Spinal cord (tissue), 10 donors: ENCODE results near the gene MYPN. TPM values are rescaled to one million over a fixed set of nuclear protein-coding genes. Genes with fewer than 3 reads are reported as not detected.

Experiments
- DNase-seq, 6 donors: peaks; one replicate each; pipeline versions ENCODE4 v3.0.0 to v3.0.0-alpha.2; 2013 to 2015; ENCODE audit warnings: low spot score in 6 of 6, low read depth in 4 of 6
- H3K27ac ChIP-seq: one replicate; pipeline ENCODE4 v1.5.1; 2013; ENCODE audit warnings: low read depth, low read length, control low read depth
- H3K27me3 ChIP-seq: one replicate; pipeline ENCODE4 v1.6.1; 2013; ENCODE audit warnings: low read length; ENCODE audit not compliant: control insufficient read depth, insufficient read depth
- H3K36me3 ChIP-seq: one replicate; pipeline ENCODE4 v1.6.1; 2013; ENCODE audit warnings: low read length; ENCODE audit not compliant: control insufficient read depth, insufficient read depth
- H3K4me1 ChIP-seq: one replicate; pipeline ENCODE4 v1.6.1; 2013; ENCODE audit warnings: low read length; ENCODE audit not compliant: control insufficient read depth, insufficient read depth
- H3K4me3 ChIP-seq: one replicate; pipeline ENCODE4 v1.5.1; 2013; ENCODE audit warnings: low read depth, low read length, control low read depth
- H3K9me3 ChIP-seq: one replicate; pipeline ENCODE4 v1.6.1; 2013; ENCODE audit warnings: low read length; ENCODE audit not compliant: control insufficient read depth, insufficient read depth
- WGBS: methylation state at CpG from one replicate; pipeline ENCODE4 v1.1.5; 2013; ENCODE audit warnings: missing lambda C conversion rate; ENCODE audit not compliant: insufficient coverage; 5-methylcytosine and 5-hydroxymethylcytosine counted together
- polyA plus RNA-seq, 2 donors: library from polyadenylated mRNA; unstranded; fragments of 120-200 nt; gene quantifications; one replicate each; pipeline ENCODE4 v1.2.1, GENCODE V29; 2013; ENCODE audit not compliant: insufficient read length in 2 of 2
- total RNA-seq, 2 donors: library from RNA; depleted of rRNA in 1 of 2; stranded (reverse); fragments of 120-200 nt in 1 of 2; fragments of >200 nt in 1 of 2; gene quantifications; one replicate each; pipeline versions ENCODE4 v1.2.3 to v1.2.4, GENCODE V29; 2013 to 2014
- donor health status: healthy.

MYPN gene
- total and polyA plus RNA-seq, 4 donors: 0.06 to 0.23 (median 0.10) TPM; not detected in 1

GRCh38 chr10:68105820-68106219 is 3.5 kb upstream of the MYPN start:
- Histone ChIP-seq H3K36me3 (no peaks in the 10 kb centered on the region), H3K4me3 (no peak overlapping the region), H3K4me1 (no peaks in the 10 kb centered on the region), H3K27ac (no peak overlapping the region), H3K9me3 (no peaks in the 10 kb centered on the region), H3K27me3 (no peaks in the 10 kb centered on the region)
- no CpG with 5 or more reads among the region's 3 CpGs for WGBS
- no peak for DNase-seq

- Histone ChIP-seq H3K9me3 (no peaks in the 10 kb centered on the region), H3K4me1 (no peaks in the 10 kb centered on the region), H3K36me3 (no peaks in the 10 kb centered on the region), H3K27me3 (no peaks in the 10 kb centered on the region), H3K4me3 (no peak overlapping the region), H3K27ac (no peak overlapping the region)
- DNase-seq: no peak
- WGBS: 50% methylated on average over 2 of the region's 3 CpGs
Observed at GRCh38 chr10:68106656-68107055, 2.6 kb upstream of the MYPN start.

GRCh38 chr10:68107651-68108050 is 1.6 kb upstream of the MYPN start:
- WGBS: no CpG with 5 or more reads among the region's 1 CpG
- Histone ChIP-seq H3K27ac (no peak overlapping the region), H3K27me3 (no peaks in the 10 kb centered on the region), H3K36me3 (no peaks in the 10 kb centered on the region), H3K4me3 (no peak overlapping the region), H3K9me3 (no peaks in the 10 kb centered on the region), H3K4me1 (no peaks in the 10 kb centered on the region)
- DNase-seq: no peak

- H3K4me3 ChIP-seq: no peak overlapping the region
- no peaks in the 10 kb centered on the region for H3K27me3 ChIP-seq
- no peaks in the 10 kb centered on the region for H3K4me1 ChIP-seq
- no peaks in the 10 kb centered on the region for H3K36me3 ChIP-seq
- no CpG with 5 or more reads among the region's 3 CpGs for WGBS
- H3K9me3 ChIP-seq: no peaks in the 10 kb centered on the region
- no peak overlapping the region for H3K27ac ChIP-seq
- DNase-seq: no peak
Observed at GRCh38 chr10:68108051-68108450, 1.2 kb upstream of the MYPN start.

GRCh38 chr10:68108653-68109052 is 635 bp upstream of the MYPN start:
- H3K27ac ChIP-seq: no peak overlapping the region
- no peaks in the 10 kb centered on the region for H3K4me1 ChIP-seq
- no peaks in the 10 kb centered on the region for H3K9me3 ChIP-seq
- H3K27me3 ChIP-seq: no peaks in the 10 kb centered on the region
- DNase-seq: no peak
- no peaks in the 10 kb centered on the region for H3K36me3 ChIP-seq
- no peak overlapping the region for H3K4me3 ChIP-seq
- 96% methylated on average over 8 of the region's 11 CpGs for WGBS

GRCh38 chr10:68110027-68110426 is 739 bp downstream of the MYPN start:
- DNase-seq: peak in 1 of 6 donors; percentile 1
- WGBS: no CpG with 5 or more reads among the region's 2 CpGs
- Histone ChIP-seq H3K4me3 (no peak overlapping the region), H3K9me3 (no peaks in the 10 kb centered on the region), H3K27me3 (no peaks in the 10 kb centered on the region), H3K36me3 (no peaks in the 10 kb centered on the region), H3K4me1 (no peaks in the 10 kb centered on the region), H3K27ac (no peak overlapping the region)

GRCh38 chr10:68111584-68111983 is 2.3 kb downstream of the MYPN start:
- H3K36me3 ChIP-seq: no peaks in the 10 kb centered on the region
- H3K4me3 ChIP-seq: no peak overlapping the region
- H3K4me1 ChIP-seq: no peaks in the 10 kb centered on the region
- 83% methylated on average over 2 of the region's 2 CpGs for WGBS
- no peaks in the 10 kb centered on the region for H3K9me3 ChIP-seq
- no peak overlapping the region for H3K27ac ChIP-seq
- H3K27me3 ChIP-seq: no peaks in the 10 kb centered on the region
- no peak for DNase-seq

GRCh38 chr10:68112837-68113236 is 3.5 kb downstream of the MYPN start:
- no peaks in the 10 kb centered on the region for H3K9me3 ChIP-seq
- H3K4me1 ChIP-seq: no peaks in the 10 kb centered on the region
- WGBS: no CpG with 5 or more reads among the region's 1 CpG
- H3K36me3 ChIP-seq: no peaks in the 10 kb centered on the region
- DNase-seq: no peak
- H3K4me3 ChIP-seq: no peak overlapping the region
- no peak overlapping the region for H3K27ac ChIP-seq
- no peaks in the 10 kb centered on the region for H3K27me3 ChIP-seq

- WGBS: 88% methylated on average over 2 of the region's 3 CpGs
- H3K4me3 ChIP-seq: no peak overlapping the region
- H3K4me1 ChIP-seq: no peaks in the 10 kb centered on the region
- H3K9me3 ChIP-seq: no peaks in the 10 kb centered on the region
- H3K27ac ChIP-seq: no peak overlapping the region
- no peaks in the 10 kb centered on the region for H3K36me3 ChIP-seq
- no peak for DNase-seq
- no peaks in the 10 kb centered on the region for H3K27me3 ChIP-seq
Observed at GRCh38 chr10:68118657-68119056, 9.4 kb downstream of the MYPN start.

- Histone ChIP-seq H3K9me3 (no peaks in the 10 kb centered on the region), H3K27me3 (no peaks in the 10 kb centered on the region), H3K36me3 (no peaks in the 10 kb centered on the region), H3K4me3 (no peak overlapping the region), H3K27ac (no peak overlapping the region), H3K4me1 (no peaks in the 10 kb centered on the region)
- WGBS: 92% methylated on average over 11 of the region's 15 CpGs
- DNase-seq: no peak
Observed at GRCh38 chr10:68121020-68121743, 11.9 kb downstream of the MYPN start.
